Activated T-helper 1 cell treated with anti-CD3 and anti-CD28 coated beads, Interleukin-12 subunit alpha, Interleukin-12 subunit beta, Interleukin-2, Interleukin-4 antibody, amounts not matched to agents 30 ng/mL and 10 ng/mL and 1 ng/mL, durations not matched to agents 14 hours and 24 hours and 36 hours (primary cell): ENCODE results near the gene RNF168. TPM values are rescaled to one million over a fixed set of nuclear protein-coding genes. Genes with fewer than 3 reads are reported as not detected.
A peak's percentile ranks its signal among the peaks of the same experiment; 100 is the strongest.
"Not testable (repeated sequence)": the region's sequence is repeated elsewhere in the genome, so short reads cannot be mapped to it uniquely, and the experiment has no call there.

Experiments
- DNase-seq: peaks from one replicate; pipeline ENCODE4 v3.0.0; 2021; ENCODE audit warnings: low spot score
- H3K27ac Mint-ChIP-seq: one replicate; pipeline ENCODE4 v1.8.0; 2021; ENCODE audit warnings: mild to moderate bottlenecking, mixed read lengths
- H3K27me3 Mint-ChIP-seq: one replicate; pipeline ENCODE4 v1.8.0; 2022; ENCODE audit warnings: mild to moderate bottlenecking, moderate library complexity, mixed read lengths; ENCODE audit not compliant: insufficient read depth
- H3K36me3 Mint-ChIP-seq: one replicate; pipeline ENCODE4 v1.8.0; 2021; ENCODE audit warnings: low read depth, mixed read lengths
- H3K4me1 Mint-ChIP-seq: one replicate; pipeline ENCODE4 v1.8.0; 2021; ENCODE audit warnings: low read depth, mixed read lengths
- H3K4me3 Mint-ChIP-seq: one replicate; pipeline ENCODE4 v1.8.0; 2021; ENCODE audit warnings: mild to moderate bottlenecking, moderate library complexity, mixed read lengths
- H3K9me3 Mint-ChIP-seq: one replicate; pipeline ENCODE4 v1.8.0; 2021; ENCODE audit warnings: mixed read lengths
- intact Hi-C: fragments of 100-400 bp; cut with micrococcal nuclease; formaldehyde crosslinking; loops from one replicate; pipeline ENCODE4 v1.15.1; 2024
- total RNA-seq: library from RNA; stranded (reverse); gene quantifications from 2 replicates; pipeline ENCODE4 v1.2.3, GENCODE V29; 2022

RNF168 gene
- 32.1 and 32.8 TPM in 2 replicates for total RNA-seq

GRCh38 chr3:196503196-196504076 is at the start of gene RNF168:
Gene RNF168, minus strand, starts transcription at chr3:196503768. Its CDS starts 595 bp downstream, at chr3:196503173.
- peaks cover 8% of the 10 kb centered on the region for H3K27me3 Mint-ChIP-seq
- intact Hi-C loops = loop anchor here (1.0 to 5.0 kb wide), 10 partner anchors 65 to 596 kb away; partner anchors contain the start of genes CEP19, FBXO45, NCBP2 and PCYT1A
- peak; percentile 87 for DNase-seq
- H3K9me3 Mint-ChIP-seq = peaks cover 15% of the 10 kb centered on the region
- peaks cover 35% of the 10 kb centered on the region for H3K4me1 Mint-ChIP-seq
- peaks cover 24% of the 10 kb centered on the region for H3K36me3 Mint-ChIP-seq
- peak within 1 kb of the TSS; percentile 100 for H3K27ac Mint-ChIP-seq
- H3K4me3 Mint-ChIP-seq = peak within 1 kb of the TSS; percentile 100

- Mint-ChIP-seq H3K27ac (no peak overlapping the region), H3K9me3 (peaks cover 19% of the 10 kb centered on the region), H3K4me1 (no peaks in the 10 kb centered on the region), H3K27me3 (peaks cover 3% of the 10 kb centered on the region), H3K36me3 (peaks cover 13% of the 10 kb centered on the region), H3K4me3 (no peak overlapping the region)
- intact Hi-C loops = no loop called here
- no peak for DNase-seq
Observed at GRCh38 chr3:196552253-196552652, 48.7 kb upstream of the RNF168 start.

- peaks cover 19% of the 10 kb centered on the region for H3K9me3 Mint-ChIP-seq
- H3K27ac Mint-ChIP-seq, intact Hi-C loops, DNase-seq, H3K4me1 Mint-ChIP-seq, H3K4me3 Mint-ChIP-seq, H3K36me3 Mint-ChIP-seq: not testable (repeated sequence)
- H3K27me3 Mint-ChIP-seq = peaks cover 14% of the 10 kb centered on the region
Observed at GRCh38 chr3:196550172-196550571, 46.6 kb upstream of the RNF168 start.

GRCh38 chr3:196549312-196549711 is 45.7 kb upstream of the RNF168 start:
- H3K4me1 Mint-ChIP-seq, intact Hi-C loops, H3K36me3 Mint-ChIP-seq, H3K27ac Mint-ChIP-seq, DNase-seq, H3K4me3 Mint-ChIP-seq: not testable (repeated sequence)
- H3K27me3 Mint-ChIP-seq = peaks cover 19% of the 10 kb centered on the region
- H3K9me3 Mint-ChIP-seq = peaks cover 19% of the 10 kb centered on the region

GRCh38 chr3:196547067-196547466 is 43.5 kb upstream of the RNF168 start:
- H3K36me3 Mint-ChIP-seq = peaks cover 2% of the 10 kb centered on the region
- peaks cover 22% of the 10 kb centered on the region for H3K27me3 Mint-ChIP-seq
- intact Hi-C loops = no loop called here
- no peak overlapping the region for H3K27ac Mint-ChIP-seq
- H3K9me3 Mint-ChIP-seq = peaks cover 19% of the 10 kb centered on the region
- DNase-seq = no peak
- H3K4me1 Mint-ChIP-seq = no peaks in the 10 kb centered on the region
- H3K4me3 Mint-ChIP-seq = no peak overlapping the region

- Mint-ChIP-seq H3K27ac (no peak overlapping the region), H3K9me3 (peaks cover 19% of the 10 kb centered on the region), H3K4me3 (no peak overlapping the region), H3K4me1 (no peaks in the 10 kb centered on the region), H3K36me3 (no peaks in the 10 kb centered on the region), H3K27me3 (peaks cover 22% of the 10 kb centered on the region)
- DNase-seq = no peak
- intact Hi-C loops = no loop called here
Observed at GRCh38 chr3:196546537-196546936, 43.0 kb upstream of the RNF168 start.

GRCh38 chr3:196544491-196544992 is 41.0 kb upstream of the RNF168 start:
- Mint-ChIP-seq H3K27ac (no peak overlapping the region), H3K36me3 (no peaks in the 10 kb centered on the region), H3K4me1 (no peaks in the 10 kb centered on the region), H3K27me3 (peaks cover 22% of the 10 kb centered on the region), H3K4me3 (no peak overlapping the region), H3K9me3 (peaks cover 10% of the 10 kb centered on the region)
- DNase-seq = no peak
- intact Hi-C loops = no loop called here

- intact Hi-C loops = no loop called here
- Mint-ChIP-seq H3K27me3 (peaks cover 24% of the 10 kb centered on the region), H3K9me3 (no peaks in the 10 kb centered on the region), H3K4me3 (no peak overlapping the region), H3K27ac (no peak overlapping the region), H3K36me3 (no peaks in the 10 kb centered on the region), H3K4me1 (peaks cover 5% of the 10 kb centered on the region)
- DNase-seq = no peak
Observed at GRCh38 chr3:196541684-196542445, 38.3 kb upstream of the RNF168 start.

- peak; percentile 33 for DNase-seq
- intact Hi-C loops = loop anchor here (1.0 to 2.0 kb wide), 5 partner anchors 8 to 431 kb away; partner anchors contain the start of genes FBXO45, PIGZ and WDR53
- Mint-ChIP-seq H3K4me3 (no peak overlapping the region), H3K36me3 (no peaks in the 10 kb centered on the region), H3K9me3 (no peaks in the 10 kb centered on the region), H3K27ac (no peak overlapping the region), H3K4me1 (peaks cover 5% of the 10 kb centered on the region), H3K27me3 (peaks cover 12% of the 10 kb centered on the region)
Observed at GRCh38 chr3:196537319-196537984, 33.9 kb upstream of the RNF168 start.

GRCh38 chr3:196533260-196533681 is 29.7 kb upstream of the RNF168 start:
- Mint-ChIP-seq H3K4me1 (peaks cover 5% of the 10 kb centered on the region), H3K9me3 (peaks cover 4% of the 10 kb centered on the region), H3K27me3 (peaks cover 10% of the 10 kb centered on the region), H3K4me3 (no peak overlapping the region), H3K36me3 (no peaks in the 10 kb centered on the region), H3K27ac (no peak overlapping the region)
- DNase-seq = no peak
- intact Hi-C loops = no loop called here

GRCh38 chr3:196531418-196531817 is 27.9 kb upstream of the RNF168 start:
- H3K4me1 Mint-ChIP-seq = peaks cover 8% of the 10 kb centered on the region
- intact Hi-C loops = no loop called here
- DNase-seq = no peak
- no peak overlapping the region for H3K27ac Mint-ChIP-seq
- no peaks in the 10 kb centered on the region for H3K36me3 Mint-ChIP-seq
- H3K27me3 Mint-ChIP-seq = peaks cover 7% of the 10 kb centered on the region
- no peak overlapping the region for H3K4me3 Mint-ChIP-seq
- H3K9me3 Mint-ChIP-seq = peaks cover 4% of the 10 kb centered on the region

GRCh38 chr3:196528639-196529233 is 25.2 kb upstream of the RNF168 start:
- Mint-ChIP-seq H3K27ac (peak overlapping the region; percentile 75), H3K27me3 (peaks cover 6% of the 10 kb centered on the region), H3K36me3 (no peaks in the 10 kb centered on the region), H3K4me3 (peak overlapping the region; percentile 76), H3K4me1 (peaks cover 8% of the 10 kb centered on the region), H3K9me3 (peaks cover 4% of the 10 kb centered on the region)
- DNase-seq = peak; percentile 76
- intact Hi-C loops = loop anchor here (1.0 to 2.0 kb wide), 5 partner anchors 9 to 104 kb away; partner anchors contain the start of genes FBXO45, UBXN7 and WDR53
